ENCODE results near the gene FLT3. TPM values are rescaled to one million over a fixed set of nuclear protein-coding genes. Genes with fewer than 3 reads are reported as not detected.

The FLT3 gene
- total and polyA plus RNA-seq, 3 donors from 2014 or later = 1.8 to 2.5 (median 2.4) TPM

GRCh38 chr13:28052945-28053344 is 47.4 kb downstream of the FLT3 start:
- DNase-seq = no peak
- H3K9me3 ChIP-seq = no peaks in the 10 kb centered on the region
- no peak overlapping the region for H3K4me3 ChIP-seq
- H3K27ac ChIP-seq = no peak overlapping the region
- no peaks in the 10 kb centered on the region for H3K36me3 ChIP-seq (ENCODE audit: low read depth, missing control alignments)
- TF ChIP-seq CTCF (IDR thresholded peaks at IDR 0.05) = no peak
- no peak for TF ChIP-seq POLR2A (IDR thresholded peaks at IDR 0.05)
- intact Hi-C loops (cut with DNase I; ENCODE audit: low total_unique reads) = no loop called here
- H3K4me1 ChIP-seq = no peaks in the 10 kb centered on the region
- no peaks in the 10 kb centered on the region for H3K27me3 ChIP-seq

DNA sequence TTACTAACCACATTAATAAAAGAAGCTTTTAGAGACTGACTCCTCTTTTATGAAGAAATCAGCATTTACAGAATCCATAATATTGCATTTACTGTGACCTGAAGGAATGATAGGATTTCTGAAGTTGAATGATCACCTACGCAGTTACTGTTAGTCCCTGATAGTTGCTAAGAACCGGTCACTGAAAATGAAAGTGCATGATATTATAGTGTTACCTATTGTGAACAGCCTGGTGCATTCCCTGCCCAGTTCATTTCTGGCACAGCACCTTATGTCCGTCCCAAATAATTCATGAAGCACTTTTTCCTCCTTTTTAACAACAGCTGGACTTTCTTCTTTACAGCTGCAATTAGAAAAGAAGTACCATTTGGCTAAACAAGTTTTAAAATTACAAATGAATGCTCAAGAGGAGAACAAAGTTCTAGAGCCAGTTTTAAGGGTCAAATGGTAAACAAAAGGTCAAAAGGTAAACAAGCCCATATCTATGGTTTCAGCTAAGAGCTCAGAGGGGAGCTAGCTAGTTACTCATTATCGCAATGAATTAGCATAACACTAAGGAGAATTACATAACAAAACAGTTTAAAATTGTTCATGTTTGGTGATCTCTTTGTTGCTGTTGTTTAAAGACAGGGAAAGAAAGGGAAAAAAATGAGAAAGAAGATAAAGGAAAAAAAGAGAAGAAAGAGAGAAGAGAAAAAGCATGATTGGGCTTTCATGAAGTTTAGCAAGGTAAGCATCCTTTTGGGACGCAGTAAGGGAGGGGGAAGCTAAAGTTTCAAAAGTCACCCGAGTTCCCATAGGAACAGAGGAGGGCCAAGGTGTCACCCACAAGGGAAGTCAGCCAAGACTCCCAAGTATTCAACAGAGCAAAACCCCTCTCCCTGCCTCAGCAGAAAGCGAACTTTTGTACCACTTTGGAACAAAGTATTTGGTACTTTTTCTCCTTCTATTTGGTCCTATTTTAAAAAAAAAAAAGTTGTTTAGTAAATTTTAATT is 50.2 kb downstream of the FLT3 start:
- Histone ChIP-seq H3K27me3 (no peaks in the 10 kb centered on the region), H3K27ac (no peak overlapping the region), H3K4me3 (no peak overlapping the region), H3K9me3 (no peaks in the 10 kb centered on the region), H3K36me3 (ENCODE audit: low read depth, missing control alignments) (no peaks in the 10 kb centered on the region), H3K4me1 (no peaks in the 10 kb centered on the region)
- 52 to 61% methylated on average over 7 of the region's 7 CpGs for WGBS, 2 donors
- TF ChIP-seq CTCF (IDR thresholded peaks at IDR 0.05) = no peak
- no peak for TF ChIP-seq POLR2A (IDR thresholded peaks at IDR 0.05)
- DNase-seq = no peak
- intact Hi-C loops (cut with DNase I; ENCODE audit: low total_unique reads) = no loop called here

GRCh38 chr13:28049215-28049614 is 51.2 kb downstream of the FLT3 start:
- no peak for DNase-seq
- intact Hi-C loops (cut with DNase I; ENCODE audit: low total_unique reads) = no loop called here
- Histone ChIP-seq H3K4me1 (no peaks in the 10 kb centered on the region), H3K4me3 (no peak overlapping the region), H3K36me3 (ENCODE audit: low read depth, missing control alignments) (no peaks in the 10 kb centered on the region), H3K27me3 (no peaks in the 10 kb centered on the region), H3K9me3 (no peaks in the 10 kb centered on the region), H3K27ac (no peak overlapping the region)
- TF ChIP-seq CTCF (IDR thresholded peaks at IDR 0.05) (no peak), POLR2A (IDR thresholded peaks at IDR 0.05) (no peak)
- 62 to 71% methylated on average over 5 of the region's 5 CpGs for WGBS, 2 donors

DNA sequence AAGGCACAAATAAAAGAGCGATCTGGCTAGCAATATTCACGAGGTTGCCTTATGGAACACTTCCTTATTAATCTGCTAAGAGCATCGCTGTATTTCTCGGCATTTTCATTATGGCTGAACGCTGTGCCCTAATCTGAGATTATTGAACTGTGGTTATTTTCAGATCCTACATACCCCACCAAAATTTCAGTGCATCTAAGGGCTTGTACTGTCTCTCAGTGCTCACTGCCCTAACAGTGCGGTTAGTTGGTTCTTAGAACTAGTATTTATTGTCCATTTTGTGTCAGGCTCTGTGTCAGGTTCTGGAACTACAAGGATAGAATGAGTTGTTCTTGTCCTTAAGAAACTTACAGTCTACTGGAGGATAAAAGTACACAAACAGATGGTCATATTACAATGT is 51.6 kb downstream of the FLT3 start:
- 72 to 78% methylated on average over 6 of the region's 6 CpGs for WGBS, 2 donors
- no peaks in the 10 kb centered on the region for H3K36me3 ChIP-seq (ENCODE audit: low read depth, missing control alignments)
- H3K27ac ChIP-seq = no peak overlapping the region
- intact Hi-C loops (cut with DNase I; ENCODE audit: low total_unique reads) = no loop called here
- TF ChIP-seq CTCF (IDR thresholded peaks at IDR 0.05) = no peak
- no peak for TF ChIP-seq POLR2A (IDR thresholded peaks at IDR 0.05)
- H3K9me3 ChIP-seq = no peaks in the 10 kb centered on the region
- DNase-seq = no peak
- H3K27me3 ChIP-seq = no peaks in the 10 kb centered on the region
- H3K4me1 ChIP-seq = no peaks in the 10 kb centered on the region
- H3K4me3 ChIP-seq = no peak overlapping the region

All from testis (tissue), 3 donors.